WTC11 (cell line): Measurements from ENCODE around the gene NOG.

Source experiments
- CBFB ChIP-seq: sonication (generic); formaldehyde crosslinking; IDR thresholded peaks from 2 replicates; pipeline ENCODE4 v1.8.1; 2022; ENCODE audit warnings: mild to moderate bottlenecking, low read depth, missing genetic modification reagents
- FOXK1 ChIP-seq: sonication (generic); formaldehyde crosslinking; IDR thresholded peaks from 2 replicates; pipeline ENCODE4 v1.8.0; 2022; ENCODE audit warnings: mild to moderate bottlenecking, moderate library complexity, missing genetic modification reagents
- KAT7 ChIP-seq: sonication (generic); formaldehyde crosslinking; IDR thresholded peaks from 2 replicates; pipeline ENCODE4 v1.8.1; 2023; ENCODE audit warnings: missing genetic modification reagents, mild to moderate bottlenecking, borderline replicate concordance
- MXD4 ChIP-seq: fragments of 250-450 bp; sonication (Bioruptor Pico); IDR thresholded peaks from 2 replicates; pipeline ENCODE4 v1.8.0; 2021; ENCODE audit warnings: mild to moderate bottlenecking, moderate library complexity, borderline replicate concordance
- NFYB ChIP-seq: sonication (generic); formaldehyde crosslinking; conservative IDR thresholded peaks from 2 replicates; pipeline ENCODE4 v1.8.0; 2022; ENCODE audit warnings: low read depth, missing genetic modification reagents
- NR2C2 ChIP-seq: sonication (generic); formaldehyde crosslinking; IDR thresholded peaks from 2 replicates; pipeline ENCODE4 v1.8.0; 2022; ENCODE audit warnings: mild to moderate bottlenecking, missing genetic modification reagents
- RELA ChIP-seq: sonication (generic); formaldehyde crosslinking; IDR thresholded peaks from 2 replicates; pipeline ENCODE4 v1.8.1; 2022; ENCODE audit warnings: missing genetic modification reagents, mild to moderate bottlenecking, borderline replicate concordance
- TCF7 ChIP-seq: sonication (generic); formaldehyde crosslinking; IDR thresholded peaks from 2 replicates; pipeline ENCODE4 v1.8.0; 2022; ENCODE audit warnings: mild to moderate bottlenecking, low read depth, missing genetic modification reagents, moderate library complexity
- TEAD1 ChIP-seq: sonication (generic); formaldehyde crosslinking; IDR thresholded peaks from 2 replicates; pipeline ENCODE4 v1.8.0; 2022; ENCODE audit warnings: mild to moderate bottlenecking, missing genetic modification reagents
- ZNF138 ChIP-seq: sonication (generic); formaldehyde crosslinking; conservative IDR thresholded peaks from 2 replicates; pipeline ENCODE4 v1.8.1; 2022; ENCODE audit warnings: mild to moderate bottlenecking, moderate library complexity, missing genetic modification reagents
- ZNF416 ChIP-seq: fragments of 250-450 bp; sonication (Bioruptor Pico); IDR thresholded peaks from 2 replicates; pipeline ENCODE4 v1.9.0; 2021; ENCODE audit warnings: mild to moderate bottlenecking, inconsistent platforms
- ZNF671 ChIP-seq: fragments of 250-450 bp; sonication (Bioruptor Pico); IDR thresholded peaks from 2 replicates; pipeline ENCODE4 v1.8.0; 2021; ENCODE audit warnings: mild to moderate bottlenecking
- TF ChIP-seq, protein P1 (sequence below): fragments of 200-600 bp; IDR thresholded peaks from 2 replicates; pipeline ENCODE4 v1.8.0; 2022; ENCODE audit warnings: antibody characterized with exemption

DNA sequence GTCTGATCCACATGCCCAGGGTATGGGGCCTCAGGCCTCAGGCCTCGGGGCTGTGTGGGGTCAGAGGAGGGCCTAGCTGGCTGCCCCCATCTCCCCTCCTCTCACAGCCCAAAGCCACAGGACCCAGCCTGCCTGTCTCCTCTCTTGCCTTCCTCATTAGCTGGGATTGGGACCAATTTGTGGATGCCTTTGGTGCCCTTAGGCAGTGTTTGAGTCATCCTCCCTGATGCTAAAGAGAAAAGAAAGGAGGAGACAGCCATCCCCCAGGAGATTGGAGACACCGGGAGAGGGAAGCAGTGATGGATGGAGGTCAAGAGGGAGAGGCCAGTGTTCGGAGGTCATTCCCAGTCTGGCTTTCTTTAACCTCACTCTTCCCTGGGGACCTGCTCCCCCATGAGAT is 23.3 kb upstream of the NOG start:
- TF ChIP-seq, protein P1, sequence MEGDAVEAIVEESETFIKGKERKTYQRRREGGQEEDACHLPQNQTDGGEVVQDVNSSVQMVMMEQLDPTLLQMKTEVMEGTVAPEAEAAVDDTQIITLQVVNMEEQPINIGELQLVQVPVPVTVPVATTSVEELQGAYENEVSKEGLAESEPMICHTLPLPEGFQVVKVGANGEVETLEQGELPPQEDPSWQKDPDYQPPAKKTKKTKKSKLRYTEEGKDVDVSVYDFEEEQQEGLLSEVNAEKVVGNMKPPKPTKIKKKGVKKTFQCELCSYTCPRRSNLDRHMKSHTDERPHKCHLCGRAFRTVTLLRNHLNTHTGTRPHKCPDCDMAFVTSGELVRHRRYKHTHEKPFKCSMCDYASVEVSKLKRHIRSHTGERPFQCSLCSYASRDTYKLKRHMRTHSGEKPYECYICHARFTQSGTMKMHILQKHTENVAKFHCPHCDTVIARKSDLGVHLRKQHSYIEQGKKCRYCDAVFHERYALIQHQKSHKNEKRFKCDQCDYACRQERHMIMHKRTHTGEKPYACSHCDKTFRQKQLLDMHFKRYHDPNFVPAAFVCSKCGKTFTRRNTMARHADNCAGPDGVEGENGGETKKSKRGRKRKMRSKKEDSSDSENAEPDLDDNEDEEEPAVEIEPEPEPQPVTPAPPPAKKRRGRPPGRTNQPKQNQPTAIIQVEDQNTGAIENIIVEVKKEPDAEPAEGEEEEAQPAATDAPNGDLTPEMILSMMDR, result no peak
- TF ChIP-seq RELA (CRISPR knock-in tag) (no peak), CBFB (CRISPR knock-in tag) (no peak), NFYB (CRISPR knock-in tag) (no peak), TCF7 (CRISPR knock-in tag) (no peak), NR2C2 (CRISPR knock-in tag) (no peak), ZNF416 (CRISPR knock-in tag) (no peak), ZNF138 (CRISPR knock-in tag) (no peak), FOXK1 (no peak), ZNF671 (CRISPR knock-in tag) (no peak), KAT7 (no peak), TEAD1 (CRISPR knock-in tag) (no peak), MXD4 (CRISPR knock-in tag) (no peak)
